ENCODE results near the gene FABP6. TPM values are rescaled to one million over a fixed set of nuclear protein-coding genes. Genes with fewer than 3 reads are reported as not detected.

FABP6 gene
- total RNA-seq, 1 experiment from 2014 or later = 0.31 TPM

DNA sequence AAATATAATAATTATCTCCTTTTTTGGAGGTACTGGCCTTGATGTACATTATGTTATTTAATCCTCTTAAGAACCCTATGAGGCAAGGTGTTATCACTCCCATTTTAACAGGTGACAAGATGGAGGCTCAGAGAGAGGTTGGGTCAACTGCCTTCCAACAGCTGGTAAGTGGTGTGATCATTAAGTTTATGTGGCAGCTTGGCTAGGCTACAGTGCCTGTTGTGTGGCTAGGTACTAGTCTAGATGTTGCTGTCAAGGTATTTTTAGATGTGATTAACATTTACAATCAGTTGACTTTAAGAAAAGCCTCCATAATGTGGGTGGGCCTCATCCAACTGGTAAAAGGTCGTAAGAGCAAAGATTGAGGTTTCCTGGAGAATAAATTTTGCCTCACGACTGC lies 21.5 kb downstream of the FABP6 start:
- ATAC-seq (no peak), DNase-seq (ENCODE audit: low read depth, low spot score) (no peak)
- no peaks in the 10 kb centered on the region for H3K4me1 ChIP-seq (ENCODE audit: control insufficient read depth, insufficient read depth, low read length)
- no peaks in the 10 kb centered on the region for H3K27me3 ChIP-seq (ENCODE audit: control insufficient read depth, insufficient read depth, low read length)
- H3K4me3 ChIP-seq (ENCODE audit: low read depth in 2 of 2, low read length in 2 of 2) = no peak overlapping the region
- ChIA-PET CTCF (no interaction called here), POLR2A (no interaction called here)
- TF ChIP-seq, protein P1, sequence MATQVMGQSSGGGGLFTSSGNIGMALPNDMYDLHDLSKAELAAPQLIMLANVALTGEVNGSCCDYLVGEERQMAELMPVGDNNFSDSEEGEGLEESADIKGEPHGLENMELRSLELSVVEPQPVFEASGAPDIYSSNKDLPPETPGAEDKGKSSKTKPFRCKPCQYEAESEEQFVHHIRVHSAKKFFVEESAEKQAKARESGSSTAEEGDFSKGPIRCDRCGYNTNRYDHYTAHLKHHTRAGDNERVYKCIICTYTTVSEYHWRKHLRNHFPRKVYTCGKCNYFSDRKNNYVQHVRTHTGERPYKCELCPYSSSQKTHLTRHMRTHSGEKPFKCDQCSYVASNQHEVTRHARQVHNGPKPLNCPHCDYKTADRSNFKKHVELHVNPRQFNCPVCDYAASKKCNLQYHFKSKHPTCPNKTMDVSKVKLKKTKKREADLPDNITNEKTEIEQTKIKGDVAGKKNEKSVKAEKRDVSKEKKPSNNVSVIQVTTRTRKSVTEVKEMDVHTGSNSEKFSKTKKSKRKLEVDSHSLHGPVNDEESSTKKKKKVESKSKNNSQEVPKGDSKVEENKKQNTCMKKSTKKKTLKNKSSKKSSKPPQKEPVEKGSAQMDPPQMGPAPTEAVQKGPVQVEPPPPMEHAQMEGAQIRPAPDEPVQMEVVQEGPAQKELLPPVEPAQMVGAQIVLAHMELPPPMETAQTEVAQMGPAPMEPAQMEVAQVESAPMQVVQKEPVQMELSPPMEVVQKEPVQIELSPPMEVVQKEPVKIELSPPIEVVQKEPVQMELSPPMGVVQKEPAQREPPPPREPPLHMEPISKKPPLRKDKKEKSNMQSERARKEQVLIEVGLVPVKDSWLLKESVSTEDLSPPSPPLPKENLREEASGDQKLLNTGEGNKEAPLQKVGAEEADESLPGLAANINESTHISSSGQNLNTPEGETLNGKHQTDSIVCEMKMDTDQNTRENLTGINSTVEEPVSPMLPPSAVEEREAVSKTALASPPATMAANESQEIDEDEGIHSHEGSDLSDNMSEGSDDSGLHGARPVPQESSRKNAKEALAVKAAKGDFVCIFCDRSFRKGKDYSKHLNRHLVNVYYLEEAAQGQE (IDR thresholded peaks at IDR 0.05; ENCODE audit: insufficient read depth in 1 of 2, low read depth in 2 of 2, low read length in 1 of 2) = no peak
- TF ChIP-seq POLR2AphosphoS5 (IDR thresholded peaks at IDR 0.05; ENCODE audit: low read depth, low read length) (no peak), TCF7L2 (IDR thresholded peaks at IDR 0.05; ENCODE audit: low read depth, low read length) (no peak), SIN3A (IDR thresholded peaks at IDR 0.05; ENCODE audit: borderline replicate concordance, insufficient read depth, low read depth, low read length) (no peak)
- TF ChIP-seq, protein P2, sequence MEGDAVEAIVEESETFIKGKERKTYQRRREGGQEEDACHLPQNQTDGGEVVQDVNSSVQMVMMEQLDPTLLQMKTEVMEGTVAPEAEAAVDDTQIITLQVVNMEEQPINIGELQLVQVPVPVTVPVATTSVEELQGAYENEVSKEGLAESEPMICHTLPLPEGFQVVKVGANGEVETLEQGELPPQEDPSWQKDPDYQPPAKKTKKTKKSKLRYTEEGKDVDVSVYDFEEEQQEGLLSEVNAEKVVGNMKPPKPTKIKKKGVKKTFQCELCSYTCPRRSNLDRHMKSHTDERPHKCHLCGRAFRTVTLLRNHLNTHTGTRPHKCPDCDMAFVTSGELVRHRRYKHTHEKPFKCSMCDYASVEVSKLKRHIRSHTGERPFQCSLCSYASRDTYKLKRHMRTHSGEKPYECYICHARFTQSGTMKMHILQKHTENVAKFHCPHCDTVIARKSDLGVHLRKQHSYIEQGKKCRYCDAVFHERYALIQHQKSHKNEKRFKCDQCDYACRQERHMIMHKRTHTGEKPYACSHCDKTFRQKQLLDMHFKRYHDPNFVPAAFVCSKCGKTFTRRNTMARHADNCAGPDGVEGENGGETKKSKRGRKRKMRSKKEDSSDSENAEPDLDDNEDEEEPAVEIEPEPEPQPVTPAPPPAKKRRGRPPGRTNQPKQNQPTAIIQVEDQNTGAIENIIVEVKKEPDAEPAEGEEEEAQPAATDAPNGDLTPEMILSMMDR (IDR thresholded peaks at IDR 0.05) = no peak
- intact Hi-C loops (cut with micrococcal nuclease; ENCODE audit: unreplicated experiment) (no loop called here), in situ Hi-C loops (cut with HindIII; ENCODE audit: low pct_unique_long_range_greater_than_20kb, low sequenced_read_pairs) (no loop called here)
- H3K9me3 ChIP-seq (ENCODE audit: control insufficient read depth, insufficient read depth, low read depth, low read length) = no peaks in the 10 kb centered on the region
- no peak overlapping the region for H3K27ac ChIP-seq (ENCODE audit: low read length)
- H3K36me3 ChIP-seq (ENCODE audit: control insufficient read depth, insufficient read depth, low read length) = peaks cover 4% of the 10 kb centered on the region
- BruUV-seq (replicated peaks) = no TSS peak

DNA sequence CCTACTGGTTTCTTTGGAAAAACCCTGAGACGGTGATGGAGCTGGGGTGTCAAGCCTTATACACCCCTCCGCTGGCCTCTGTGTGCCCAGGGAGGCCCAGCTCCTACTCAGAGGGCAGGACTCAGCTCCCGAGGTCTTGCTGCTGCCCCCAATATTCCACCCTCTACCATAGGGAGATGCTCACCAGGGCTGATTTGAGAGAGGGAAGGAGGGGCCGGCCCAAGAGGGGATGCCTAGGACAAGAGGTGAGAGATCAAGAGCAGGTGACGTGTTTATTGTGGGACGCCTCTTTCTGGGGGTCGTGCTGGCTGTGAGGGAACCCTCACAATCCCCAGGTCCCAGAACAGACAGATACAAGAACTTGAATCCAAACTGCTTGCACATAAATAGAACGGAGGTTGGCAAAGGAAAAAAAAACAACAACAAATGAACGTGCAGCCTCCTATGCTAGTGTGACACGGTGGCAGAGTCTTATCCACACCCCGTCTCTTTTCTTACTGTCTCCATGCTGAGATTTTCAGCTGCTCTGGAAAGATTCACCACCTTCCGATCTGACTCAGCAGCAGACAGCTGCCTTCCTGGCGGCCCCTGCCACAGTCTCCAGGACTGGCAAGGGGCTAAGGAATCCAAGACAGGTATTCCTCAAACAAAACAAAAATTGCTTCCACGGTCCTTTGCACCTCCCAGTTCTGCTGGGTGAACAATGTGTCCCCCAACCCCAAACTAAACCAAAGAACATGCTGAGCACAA lies 22.3 kb downstream of the FABP6 start:
- intact Hi-C loops (cut with micrococcal nuclease; ENCODE audit: unreplicated experiment) = no loop called here
- no peaks in the 10 kb centered on the region for H3K27me3 ChIP-seq (ENCODE audit: control insufficient read depth, insufficient read depth, low read length)
- H3K4me3 ChIP-seq (ENCODE audit: low read depth in 2 of 2, low read length in 2 of 2) = no peak overlapping the region
- in situ Hi-C loops (cut with HindIII; ENCODE audit: low pct_unique_long_range_greater_than_20kb, low sequenced_read_pairs) = no loop called here
- CTCF ChIA-PET = no interaction called here
- TF ChIP-seq, protein P1 (IDR thresholded peaks at IDR 0.05; ENCODE audit: insufficient read depth in 1 of 2, low read depth in 2 of 2, low read length in 1 of 2) = no peak
- TF ChIP-seq, protein P2 (IDR thresholded peaks at IDR 0.05) = no peak
- TF ChIP-seq SIN3A (IDR thresholded peaks at IDR 0.05; ENCODE audit: borderline replicate concordance, insufficient read depth, low read depth, low read length) (no peak), POLR2AphosphoS5 (IDR thresholded peaks at IDR 0.05; ENCODE audit: low read depth, low read length) (no peak), TCF7L2 (IDR thresholded peaks at IDR 0.05; ENCODE audit: low read depth, low read length) (no peak)
- ATAC-seq (no peak), DNase-seq (ENCODE audit: low read depth, low spot score) (no peak)
- no peak overlapping the region for H3K27ac ChIP-seq (ENCODE audit: low read length)
- no peaks in the 10 kb centered on the region for H3K4me1 ChIP-seq (ENCODE audit: control insufficient read depth, insufficient read depth, low read length)
- POLR2A ChIA-PET = no interaction called here
- BruUV-seq (replicated peaks) = no TSS peak
- H3K9me3 ChIP-seq (ENCODE audit: control insufficient read depth, insufficient read depth, low read depth, low read length) = no peaks in the 10 kb centered on the region
- peaks cover 4% of the 10 kb centered on the region for H3K36me3 ChIP-seq (ENCODE audit: control insufficient read depth, insufficient read depth, low read length)
